HG02981 (cell line): Measurements from ENCODE around the gene IDH2.
A peak's percentile ranks its signal among the peaks of the same experiment; 100 is the strongest.

Experiments used
- ATAC-seq: cut with Tn5 transposase; IDR thresholded peaks from one replicate; pipeline ENCODE4 v1.9.1; 2021; ENCODE audit warnings: mild to moderate bottlenecking, moderate library complexity; ENCODE audit not compliant: unreplicated experiment

Gene IDH2

DNA sequence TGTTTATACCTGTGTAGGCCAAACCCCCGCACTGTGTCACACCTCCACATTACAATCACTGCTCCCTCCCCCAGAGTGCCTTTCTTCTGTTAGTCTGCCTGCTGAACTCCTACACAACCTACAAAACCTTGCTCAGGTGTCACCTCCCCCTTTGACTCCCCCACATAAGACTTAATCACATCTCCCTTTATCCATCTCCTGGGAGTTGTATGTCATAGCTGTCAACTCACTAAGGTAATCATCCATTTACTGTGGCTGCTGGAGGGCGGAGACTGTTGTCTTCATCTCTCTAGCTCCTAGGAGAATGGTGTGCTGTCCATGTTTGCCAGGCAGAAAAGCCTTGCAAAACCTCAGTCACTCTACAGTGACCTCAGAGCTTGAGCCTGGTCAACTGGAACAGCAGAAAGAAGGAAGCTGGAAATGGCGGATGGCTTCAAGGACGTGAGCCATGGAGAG lies 57.3 kb downstream of the IDH2 start:
- ATAC-seq: no peak

DNA sequence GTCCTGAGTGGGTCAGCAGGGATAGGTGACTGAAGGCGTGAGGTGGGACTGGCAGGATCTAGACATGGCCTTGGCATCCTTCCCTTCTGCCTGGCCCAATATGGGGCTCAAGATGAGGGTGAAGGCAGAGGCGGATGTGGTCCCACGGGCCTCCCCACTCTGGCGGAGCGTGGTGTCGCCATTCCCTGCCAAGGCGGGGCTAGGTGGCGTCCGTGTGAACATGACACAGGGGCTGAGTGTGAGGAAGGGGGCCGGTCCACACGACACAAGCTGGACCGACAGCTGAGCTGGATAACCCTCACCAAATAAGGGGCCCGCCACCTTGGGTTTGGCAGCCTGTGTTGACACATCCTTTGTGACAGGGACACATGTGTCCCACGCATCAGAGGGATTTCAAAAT lies 58.1 kb downstream of the IDH2 start:
- ATAC-seq: no peak

DNA sequence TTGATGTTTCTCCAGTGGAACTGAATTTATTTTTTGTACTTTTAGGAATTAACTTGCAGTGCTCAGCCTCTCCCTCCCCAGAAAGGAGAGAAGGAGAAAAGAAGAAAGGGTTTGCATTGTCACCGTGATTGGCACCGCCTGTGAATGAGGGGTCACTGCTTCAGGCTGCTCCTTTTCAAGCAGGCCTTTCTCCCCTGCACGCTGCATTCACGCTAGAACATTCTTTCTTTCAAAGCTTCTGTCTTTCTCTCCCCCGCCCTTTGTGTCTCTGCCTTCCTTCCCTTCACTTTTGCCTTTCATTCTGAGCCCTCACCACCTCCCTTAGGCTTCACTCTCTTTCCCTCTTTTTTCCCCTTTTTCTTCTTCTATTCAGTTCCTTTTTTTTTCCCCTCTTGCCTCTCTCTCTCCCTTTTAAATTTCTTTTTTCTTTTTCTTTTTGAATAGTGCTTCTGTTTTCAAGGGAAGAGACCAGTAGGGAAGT lies 58.7 kb downstream of the IDH2 start:
- no peak for ATAC-seq

DNA sequence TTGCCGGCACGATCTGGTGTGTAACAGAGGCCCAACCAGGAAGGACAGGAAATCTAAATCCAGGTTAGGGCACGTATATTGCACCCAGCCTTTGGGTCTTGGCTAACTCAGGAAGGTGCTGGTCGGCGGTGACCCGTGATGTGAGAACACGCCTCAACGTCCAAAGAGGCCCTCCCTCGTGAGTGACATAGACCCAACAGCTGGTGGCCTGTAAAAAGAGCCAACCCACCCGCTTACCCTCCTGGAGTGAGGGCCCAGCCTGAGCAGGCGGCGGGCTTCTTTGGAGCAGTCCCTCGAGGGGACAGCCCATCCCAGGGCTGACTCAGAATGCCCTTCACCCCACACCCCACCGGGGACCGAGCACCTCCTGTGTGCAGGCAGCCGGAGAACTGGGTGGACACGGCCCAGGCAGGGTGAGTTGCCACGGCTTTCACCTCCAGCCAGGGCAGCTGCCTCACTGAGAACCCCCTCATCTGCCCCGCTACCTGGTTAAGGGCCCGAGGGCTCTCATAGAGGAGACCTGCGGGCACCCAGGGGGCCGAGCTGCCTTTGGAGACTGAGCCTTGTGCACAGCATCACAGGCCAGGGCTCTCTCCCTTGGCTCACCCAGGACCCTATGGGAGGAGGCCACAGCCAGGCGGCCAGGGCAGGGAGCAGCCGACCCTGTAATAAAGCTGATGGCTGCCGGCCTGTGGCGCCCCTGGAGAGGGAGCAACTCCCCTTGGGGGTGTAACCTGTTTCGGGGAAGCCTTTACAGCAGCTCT lies 59.3 kb downstream of the IDH2 start:
- no peak for ATAC-seq

DNA sequence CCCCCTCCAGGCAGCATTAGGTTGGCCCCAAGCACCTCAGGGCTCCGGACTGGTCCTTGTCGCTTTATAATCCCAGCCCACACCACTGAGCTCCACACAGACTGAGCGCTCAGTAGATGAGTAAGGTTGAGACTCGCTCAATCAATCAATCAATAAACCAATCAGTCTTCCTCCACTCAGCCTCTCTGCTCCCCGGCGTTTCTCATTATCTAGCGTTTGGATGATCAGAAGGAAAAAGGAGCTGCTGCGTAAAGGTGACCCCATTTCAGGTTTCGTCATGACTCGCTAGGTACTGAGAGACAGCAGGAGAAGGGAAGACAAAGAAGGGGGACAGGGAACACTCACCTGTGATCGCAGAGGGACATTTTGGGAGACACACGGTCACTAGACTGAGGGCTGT lies 59.9 kb downstream of the IDH2 start:
- no peak for ATAC-seq

DNA sequence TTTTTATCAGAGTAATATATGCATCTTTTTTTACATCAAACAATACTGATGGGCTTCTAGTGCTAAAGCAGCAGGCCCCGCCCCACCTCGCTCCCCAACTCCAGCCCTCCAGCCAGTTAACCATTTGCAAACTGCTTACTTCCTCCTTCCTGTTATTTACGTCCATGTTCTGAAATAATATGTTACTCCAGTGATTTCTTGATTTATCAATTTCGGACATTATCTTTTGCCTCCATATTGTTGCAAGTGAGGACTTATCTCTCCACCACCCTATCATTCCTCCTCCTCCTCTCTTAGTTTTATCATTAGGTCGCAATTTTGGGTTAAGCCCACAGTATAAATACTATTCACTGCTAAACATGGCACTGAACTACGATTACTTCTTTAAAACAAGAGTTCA lies 61.6 kb downstream of the IDH2 start:
- ATAC-seq: no peak

DNA sequence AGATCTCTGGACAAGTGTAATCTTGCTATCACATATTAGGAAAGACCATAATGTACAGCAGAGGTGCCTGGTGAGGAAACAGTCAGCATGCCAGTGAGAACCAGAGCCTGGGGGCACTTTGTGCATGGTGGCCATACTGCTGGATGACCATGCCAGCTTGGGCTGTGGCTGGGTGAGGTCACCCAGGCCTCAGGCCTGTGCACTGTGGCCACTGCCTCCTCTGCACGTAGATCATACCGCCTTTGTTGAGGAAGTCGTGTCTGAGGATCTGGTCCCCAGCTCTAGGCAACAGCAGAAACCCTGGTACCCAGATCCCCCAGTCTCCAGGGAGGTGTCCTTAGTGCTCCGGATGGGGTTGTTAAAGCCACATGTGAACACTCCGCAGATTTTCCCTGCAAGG lies 62.3 kb downstream of the IDH2 start:
- ATAC-seq: no peak

DNA sequence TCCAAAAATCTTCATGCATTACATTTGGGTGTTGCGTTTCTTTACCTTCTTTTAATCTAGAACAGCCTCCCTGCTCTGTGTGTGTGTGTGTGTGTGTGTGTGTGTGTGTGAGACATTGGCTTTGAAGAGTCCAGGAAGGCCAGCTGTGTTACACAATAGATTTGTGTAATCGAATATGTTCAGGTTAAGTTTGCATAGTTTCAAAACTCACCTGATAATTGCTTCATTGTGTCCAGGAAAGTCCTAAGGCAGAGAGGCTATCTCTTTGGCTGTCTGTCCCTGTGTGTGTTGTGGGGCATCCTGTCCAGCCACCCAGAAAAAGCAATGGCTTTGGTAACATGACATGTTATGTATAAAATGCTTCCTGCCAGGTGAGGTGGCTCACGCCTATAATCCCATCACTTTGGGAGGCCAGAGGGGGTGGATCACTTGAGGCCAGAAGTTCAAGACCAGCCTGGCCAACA lies 63.6 kb downstream of the IDH2 start:
- ATAC-seq: no peak

DNA sequence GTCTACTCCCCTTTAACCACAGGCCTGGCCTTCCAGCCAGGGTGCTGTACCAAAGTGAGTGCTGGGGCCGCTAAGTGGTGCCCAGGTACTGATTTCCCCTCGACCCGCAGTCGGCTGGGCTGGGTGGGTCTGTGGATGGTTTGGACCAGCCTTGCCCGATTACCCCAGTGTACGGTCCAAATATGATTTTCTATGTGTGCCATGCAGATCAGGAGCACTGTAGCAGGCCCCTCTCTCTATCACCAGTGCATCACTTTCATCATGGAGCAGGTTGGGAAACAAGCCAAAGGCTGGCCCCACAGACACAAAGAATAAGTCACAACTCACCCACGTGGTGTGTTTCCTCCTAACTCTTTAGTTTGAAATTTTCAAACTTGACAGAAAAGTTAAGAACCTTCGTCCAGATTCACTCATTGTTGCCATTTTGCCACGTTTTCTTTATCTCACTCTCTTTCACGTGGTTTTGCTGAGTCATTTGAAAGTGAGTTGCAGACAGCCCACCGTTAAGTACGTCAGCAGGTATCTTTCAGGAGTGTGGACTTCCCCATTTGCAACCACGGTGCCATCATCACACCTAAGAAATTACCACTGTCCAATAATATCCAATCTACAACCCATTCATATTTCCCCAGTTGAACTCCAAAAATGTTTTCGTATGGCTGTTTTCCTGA lies 64.2 kb downstream of the IDH2 start:
- peak; percentile 67 for ATAC-seq

DNA sequence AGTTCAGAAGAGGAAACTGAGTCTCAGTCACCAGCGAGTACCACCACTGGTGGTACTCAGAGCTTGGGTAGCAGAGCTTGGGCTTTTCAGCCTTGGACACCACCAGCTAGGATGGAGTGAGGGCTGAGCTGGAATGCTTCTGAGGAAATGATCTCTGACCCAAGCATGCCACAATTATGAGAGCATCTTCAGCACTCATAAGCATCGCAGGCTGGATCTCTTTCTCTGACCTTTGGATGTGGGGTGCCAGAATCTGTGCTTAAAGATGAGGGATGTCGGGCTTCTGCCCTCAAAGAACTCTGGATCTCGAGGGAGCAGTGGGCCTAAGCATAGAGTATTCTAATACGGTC lies 64.8 kb downstream of the IDH2 start:
- ATAC-seq: no peak

DNA sequence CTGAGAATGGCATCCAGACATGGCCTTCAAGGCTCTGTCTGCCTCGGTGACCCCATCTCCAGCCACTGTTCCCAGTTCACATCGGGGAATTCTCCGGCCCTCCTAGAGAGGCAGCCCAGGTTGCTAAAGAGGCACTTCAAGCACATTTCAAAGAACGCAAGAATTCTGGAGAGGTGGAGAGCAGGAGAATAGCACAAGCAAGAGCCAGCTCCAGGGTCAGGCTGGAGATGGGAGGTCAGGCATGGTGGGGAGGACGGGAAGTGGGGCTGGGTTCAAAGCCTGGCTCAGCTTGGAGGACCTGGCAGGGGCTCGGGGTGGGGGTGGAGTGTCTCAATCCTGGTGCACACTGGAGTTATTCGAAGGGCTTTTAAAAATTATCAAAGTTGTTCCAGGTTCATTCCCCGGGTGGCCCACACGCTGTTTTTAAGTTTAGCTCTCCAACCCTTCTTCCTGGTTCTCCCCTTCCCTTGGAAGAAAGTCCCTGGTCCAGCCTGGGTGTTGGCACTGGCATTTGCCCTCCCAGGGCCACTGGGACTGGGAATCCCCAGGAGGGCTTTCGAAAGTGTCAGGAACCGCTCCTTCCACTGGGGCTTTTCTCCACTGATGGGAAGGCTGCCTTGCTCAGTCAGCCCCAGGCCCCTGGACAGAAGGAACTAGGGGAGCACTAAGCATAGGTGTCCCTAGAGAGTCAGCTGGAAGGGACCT lies 65.3 kb downstream of the IDH2 start:
- ATAC-seq: no peak

DNA sequence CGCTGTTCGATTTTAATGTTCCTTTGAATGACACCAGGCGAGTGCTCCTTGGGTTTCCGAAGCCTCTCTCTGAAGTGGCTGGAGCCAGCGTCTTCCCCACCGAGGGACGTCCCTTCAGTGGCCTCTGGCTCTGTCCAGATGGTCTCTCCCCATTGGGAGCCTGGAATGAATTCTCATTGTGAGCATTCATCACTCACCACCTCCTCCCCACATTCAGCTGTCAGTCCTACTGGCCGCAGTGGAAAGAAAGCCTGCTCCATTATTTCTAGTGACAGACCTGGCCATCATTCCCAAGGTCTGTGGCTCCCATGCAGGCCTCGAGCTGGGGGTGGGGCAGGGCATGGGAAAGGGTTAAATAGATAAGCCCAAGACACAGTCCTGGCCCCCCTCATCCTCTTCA lies 65.9 kb downstream of the IDH2 start:
- no peak for ATAC-seq

DNA sequence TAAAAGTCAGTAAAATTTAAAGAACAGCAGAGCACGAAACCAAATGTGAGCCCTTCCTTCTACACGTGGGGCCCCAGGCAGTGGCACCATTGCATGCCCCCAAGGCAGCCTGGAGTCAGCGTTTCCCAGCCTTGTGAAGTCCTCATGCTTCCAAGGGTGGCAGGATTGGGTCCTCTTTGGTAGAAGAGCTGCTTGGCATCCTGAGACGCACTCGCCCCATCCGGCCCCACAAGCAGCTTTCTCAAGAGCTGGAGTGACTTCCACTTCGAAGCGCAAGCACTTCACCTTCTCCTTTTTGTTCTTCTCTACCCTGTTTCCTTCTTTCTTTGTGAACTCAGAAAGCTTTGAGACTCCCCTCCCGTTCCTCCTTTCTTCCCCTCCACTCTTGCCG lies 66.4 kb downstream of the IDH2 start:
- ATAC-seq: no peak

DNA sequence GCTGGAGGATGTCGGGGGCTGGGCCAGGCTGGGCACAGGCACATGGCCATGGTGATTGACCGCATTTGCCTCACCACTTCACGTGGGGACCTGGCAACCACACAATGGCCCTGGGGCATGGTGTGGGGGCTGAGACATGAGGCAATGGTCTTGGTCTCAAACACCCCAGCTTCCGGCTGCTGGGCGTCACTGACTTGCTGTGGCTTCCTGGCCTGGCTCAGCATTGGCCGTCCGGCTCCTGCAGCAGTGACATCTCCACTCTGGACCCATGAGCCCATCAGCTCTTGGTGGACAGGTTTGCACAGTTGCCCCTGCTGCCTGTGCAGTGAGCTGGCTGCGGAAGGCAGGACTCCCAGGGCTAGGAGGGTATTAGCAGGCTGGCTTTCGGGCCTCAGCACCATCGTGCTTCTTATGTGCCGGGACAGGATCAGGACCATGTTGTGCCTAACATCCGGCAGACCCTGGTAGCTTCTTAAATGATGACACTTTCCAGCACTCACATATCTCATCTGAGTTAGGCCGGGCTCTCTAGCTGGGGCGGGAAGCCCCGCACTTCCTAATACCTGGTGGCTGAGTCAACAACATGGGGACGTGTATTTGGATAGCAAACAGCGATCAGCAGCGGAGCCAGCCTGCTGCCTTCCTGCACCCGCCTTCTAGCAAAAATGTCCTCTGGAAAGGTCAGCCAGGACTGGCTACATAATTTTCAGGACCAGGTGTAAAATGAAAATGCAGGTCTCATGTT lies 67.0 kb downstream of the IDH2 start:
- ATAC-seq: no peak

DNA sequence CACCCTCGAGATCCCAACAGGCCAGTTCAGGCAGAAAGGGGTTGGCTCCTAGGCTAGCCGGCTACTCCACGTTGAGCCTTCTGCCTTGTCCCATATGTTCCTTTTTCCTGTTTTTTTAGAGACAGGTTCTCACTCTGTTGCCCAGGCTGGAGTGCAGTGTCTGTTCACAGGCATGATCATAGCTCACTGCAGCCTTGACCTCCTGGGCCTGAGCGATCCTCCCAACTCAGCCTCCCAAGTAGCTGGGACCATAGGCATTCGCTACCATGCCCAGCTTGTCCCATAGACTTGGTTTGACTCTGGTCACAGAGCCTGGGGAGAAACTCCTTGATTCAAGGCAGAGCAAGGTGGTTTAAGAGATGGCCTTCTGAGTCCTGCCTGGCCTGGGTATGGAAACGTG lies 68.8 kb downstream of the IDH2 start:
- ATAC-seq: no peak
